ENCODE measurements around the gene PDE4A.

- TF ChIP-seq MAX (IDR thresholded peaks at IDR 0.05) (no peak), YY1 (IDR thresholded peaks at IDR 0.05; ENCODE audit: low read depth) (no peak)
These were observed 46.9 kb downstream of the PDE4A start for GRCh38 chr19:10467104-10467706.
